Endothelial cell of umbilical vein (primary cell): Measurements from ENCODE around the gene NUTM2B. TPM values are rescaled to one million over a fixed set of nuclear protein-coding genes. Genes with fewer than 3 reads are reported as not detected.
A peak's percentile ranks its signal among the peaks of the same experiment; 100 is the strongest.
"Not testable (repeated sequence)": the region's sequence is repeated elsewhere in the genome, so short reads cannot be mapped to it uniquely, and the experiment has no call there.

Experiments used
- BruUV-seq: library from RNA; stranded (reverse); fragments of 400-500 nt; replicated peaks from 2 replicates; lab custom pipeline; 2021; lab: Mats Ljungman, UMichigan
- CTCF ChIA-PET: fragments of 300-600, 350-600 bp; sonication (Branson Sonifier 250); formaldehyde crosslinking; loops from one replicate; lab custom pipeline; 2021; ENCODE audit warnings: antibody characterized with exemption, inconsistent platforms; lab: Charles Lee
- POLR2A ChIA-PET: fragments of 300-600, 350-600 bp; sonication (Branson Sonifier 250); formaldehyde crosslinking; loops from one replicate; lab custom pipeline; 2021; ENCODE audit warnings: antibody characterized with exemption, inconsistent platforms; lab: Charles Lee
- DNase-seq: peaks from one replicate; pipeline ENCODE4 v3.0.0-alpha.2; 2011; ENCODE audit warnings: low read depth, low spot score
- FAIRE-seq: peaks from 2 replicates; lab custom pipeline; 2011; peaks lifted over from hg19 to GRCh38; lab: Jason Lieb, UNC
- H2AFZ ChIP-seq: 2 replicates; pipeline ENCODE4 v1.6.0; 2012; ENCODE audit warnings: low read depth, low read length, control low read depth, inconsistent platforms
- H3K27ac ChIP-seq: 2 replicates; pipeline ENCODE4 v1.5.1; 2011; ENCODE audit warnings: low read depth, mild to moderate bottlenecking, control low read depth, low read length, moderate library complexity; ENCODE audit not compliant: insufficient read depth
- H3K27me3 ChIP-seq, 2 experiments: 2 replicates each; pipeline versions ENCODE4 v1.6.0 to v1.6.1; 2011; ENCODE audit warnings: low read length in 2 of 2, mixed read lengths in 1 of 2; ENCODE audit not compliant: control insufficient read depth in 2 of 2, insufficient read depth in 2 of 2
- H3K36me3 ChIP-seq, 2 experiments: 2 replicates in 1 of 2; 3 replicates in 1 of 2; pipeline ENCODE4 v1.5.1; 2011; ENCODE audit warnings: low read length in 2 of 2, mild to moderate bottlenecking in 1 of 2, moderate library complexity in 1 of 2; ENCODE audit not compliant: control insufficient read depth in 2 of 2, insufficient read depth in 2 of 2; ENCODE audit errors: extremely low read depth in 1 of 2
- H3K4me1 ChIP-seq: 3 replicates; pipeline ENCODE4 v1.5.1; 2011; ENCODE audit warnings: mild to moderate bottlenecking, low read length; ENCODE audit not compliant: control insufficient read depth, insufficient read depth; ENCODE audit errors: extremely low read depth
- H3K4me2 ChIP-seq: 2 replicates; pipeline ENCODE4 v1.6.1; 2011; ENCODE audit warnings: low read length, control low read depth, mixed read lengths; ENCODE audit not compliant: insufficient read depth
- H3K4me3 ChIP-seq, 3 experiments: fragments of 200-600 bp in 1 of 3; sonication (generic), shearing (Covaris generic) in 1 of 3; replicated peaks in 1 of 3; 2 replicates each; pipeline ENCODE4 v1.5.1; 2011 to 2016; ENCODE audit warnings: control low read depth in 3 of 3, low read length in 3 of 3, mild to moderate bottlenecking in 2 of 3, inconsistent platforms in 1 of 3, low read depth in 1 of 3, moderate library complexity in 1 of 3; ENCODE audit not compliant: insufficient read depth in 1 of 3
- H3K79me2 ChIP-seq: 2 replicates; pipeline ENCODE4 v1.6.0; 2012; ENCODE audit warnings: low read length, inconsistent platforms; ENCODE audit not compliant: control insufficient read depth, insufficient read depth
- H3K9ac ChIP-seq: replicated peaks from 2 replicates; pipeline ENCODE3; 2011; ENCODE audit warnings: low read length, control low read depth; ENCODE audit not compliant: insufficient read depth; ENCODE audit errors: extremely low read depth
- H3K9me1 ChIP-seq: replicated peaks from 3 replicates; pipeline ENCODE4 v1.6.0; 2011; ENCODE audit warnings: mild to moderate bottlenecking, low read length; ENCODE audit not compliant: control insufficient read depth, insufficient read depth; ENCODE audit errors: extremely low read depth
- H3K9me3 ChIP-seq: replicated peaks from 2 replicates; pipeline ENCODE4 v1.5.1; 2012; ENCODE audit warnings: low read length, inconsistent platforms; ENCODE audit not compliant: control insufficient read depth, insufficient read depth
- H4K20me1 ChIP-seq: replicated peaks from 2 replicates; pipeline ENCODE3; 2011; ENCODE audit warnings: mild to moderate bottlenecking, low read length; ENCODE audit not compliant: control insufficient read depth, insufficient read depth; ENCODE audit errors: extremely low read depth
- dilution Hi-C: fragments of 300-500 bp; cut with MboI; formaldehyde crosslinking; loops from one replicate; pipeline ENCODE4 v1.15.0; 2019; ENCODE audit warnings: low sequenced_read_pairs; ENCODE audit not compliant: extremely low pct_ligation_motif_present
- intact Hi-C: fragments of 100-400 bp; cut with micrococcal nuclease; formaldehyde crosslinking; loops from one replicate; pipeline ENCODE4 v1.10.0; 2022
- polyA plus RNA-seq, 4 experiments: library from polyadenylated mRNA; depleted of rRNA in 3 of 4; stranded (reverse) in 3 of 4; unstranded in 1 of 4; fragments of >200 nt; gene quantifications; 2 replicates each; pipeline versions ENCODE4 v1.2.1 to v1.2.3, GENCODE V29; 2011 to 2012; ENCODE audit warnings: missing spikeins in 1 of 4
- total RNA-seq: library from RNA; stranded (reverse); gene quantifications from 2 replicates; pipeline ENCODE4 v1.2.3, GENCODE V29; 2021

NUTM2B gene
- total and polyA plus RNA-seq, 2 donors (not counting 3 experiments of a cell fraction or from before 2014, with no cell fraction given): 0.35 to 0.86 TPM

DNA sequence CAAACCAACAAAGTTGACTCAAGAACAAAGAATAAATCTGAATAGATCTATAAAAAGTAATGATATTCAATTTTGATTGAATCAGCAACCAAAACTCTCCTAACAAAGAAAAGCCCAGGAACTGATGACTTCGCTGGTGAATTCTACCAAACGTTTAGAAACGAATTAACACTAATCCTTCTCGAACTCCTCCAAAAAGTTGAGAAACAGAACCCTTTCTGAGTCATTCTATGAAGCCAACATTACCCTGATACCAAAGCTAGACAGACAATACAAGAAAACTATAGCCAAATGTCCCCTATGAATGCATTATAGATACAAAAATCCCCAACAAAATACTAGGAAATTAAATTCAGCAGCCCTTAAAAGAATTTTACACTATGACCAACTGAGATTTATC is 17.0 kb downstream of the NUTM2B start:
- not testable (repeated sequence) for BruUV-seq, H3K9me3 ChIP-seq, H3K9ac ChIP-seq

DNA sequence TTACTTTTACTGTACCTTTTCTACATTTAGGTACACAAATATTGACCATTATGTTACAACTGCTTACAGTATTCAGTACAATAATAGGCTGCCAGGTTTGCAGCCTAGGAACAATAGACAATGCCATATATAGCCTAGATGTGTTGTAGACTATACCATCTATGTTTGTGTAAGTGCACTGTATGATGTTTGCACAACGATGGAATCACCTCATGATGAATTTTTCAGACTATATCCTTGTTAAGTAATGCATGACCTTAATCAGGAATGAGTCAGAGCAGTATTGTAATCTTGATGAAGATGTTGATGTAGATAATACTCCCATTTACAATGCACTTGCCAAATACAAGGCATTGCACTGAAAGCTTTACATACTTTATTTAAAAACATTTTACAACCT is 23.6 kb downstream of the NUTM2B start:
- H3K4me3 ChIP-seq, dilution Hi-C loops, H3K9ac ChIP-seq, H3K9me1 ChIP-seq, CTCF ChIA-PET, H3K36me3 ChIP-seq, H3K27ac ChIP-seq, POLR2A ChIA-PET, H2AFZ ChIP-seq, H3K4me1 ChIP-seq, H3K4me2 ChIP-seq, intact Hi-C loops, H3K9me3 ChIP-seq, H3K79me2 ChIP-seq, BruUV-seq, FAIRE-seq, H4K20me1 ChIP-seq, H3K27me3 ChIP-seq: not testable (repeated sequence)
- DNase-seq: peak; percentile 3

More for the DNA sequence above, 17.0 kb downstream of the NUTM2B start:
- H3K9me1 ChIP-seq, intact Hi-C loops, FAIRE-seq, H3K4me3 ChIP-seq, dilution Hi-C loops, H3K79me2 ChIP-seq, DNase-seq, H3K27ac ChIP-seq, H3K4me2 ChIP-seq, H3K4me1 ChIP-seq, POLR2A ChIA-PET, H2AFZ ChIP-seq, H4K20me1 ChIP-seq, H3K27me3 ChIP-seq, H3K36me3 ChIP-seq, CTCF ChIA-PET: not testable (repeated sequence)

DNA sequence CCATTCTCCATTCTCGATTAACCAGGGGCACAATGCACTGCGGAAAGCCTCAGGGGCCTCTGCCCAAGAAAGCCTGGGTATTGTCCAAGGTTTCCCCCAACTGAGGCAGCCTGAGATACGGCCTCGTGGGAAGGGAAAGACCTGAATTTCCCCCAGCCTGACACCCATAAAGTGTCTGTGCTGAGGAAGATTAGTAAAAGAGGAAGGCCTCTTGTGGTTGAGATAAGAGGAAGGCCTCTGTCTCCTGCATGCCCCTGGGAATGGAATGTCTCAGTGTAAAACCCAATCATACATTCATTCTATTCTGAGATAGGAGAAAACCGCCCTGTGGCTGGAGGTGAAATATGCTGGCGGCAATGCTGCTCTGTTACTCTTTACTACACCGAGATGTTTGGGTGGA is 41.8 kb downstream of the NUTM2B start:
- H3K9me3 ChIP-seq, BruUV-seq, dilution Hi-C loops, H3K79me2 ChIP-seq, CTCF ChIA-PET, H3K4me3 ChIP-seq, H3K4me1 ChIP-seq, H2AFZ ChIP-seq, H3K27ac ChIP-seq, POLR2A ChIA-PET, intact Hi-C loops, H3K4me2 ChIP-seq, DNase-seq, H3K9ac ChIP-seq, H3K27me3 ChIP-seq, FAIRE-seq, H3K9me1 ChIP-seq, H3K36me3 ChIP-seq, H4K20me1 ChIP-seq: not testable (repeated sequence)

DNA sequence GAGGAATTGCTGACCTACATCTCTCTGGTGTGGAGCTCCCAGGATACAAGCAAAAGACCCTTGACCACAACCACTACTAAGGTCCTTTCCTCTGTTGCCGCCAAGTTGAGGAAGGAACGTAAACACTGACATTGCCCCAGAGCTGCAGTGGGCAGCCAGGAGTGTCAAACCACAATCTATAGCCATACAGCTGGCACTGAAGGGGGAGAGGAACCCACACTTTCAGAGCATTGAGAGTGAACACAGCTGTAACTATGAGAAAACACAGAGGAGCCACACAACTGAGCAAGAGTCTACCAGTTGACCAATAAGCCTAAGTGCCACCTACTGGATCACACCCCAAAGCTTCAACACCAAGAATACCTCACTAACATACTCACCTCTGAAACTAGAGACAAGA is 45.5 kb downstream of the NUTM2B start:
- H3K9ac ChIP-seq, H3K27ac ChIP-seq, H3K27me3 ChIP-seq, H3K4me1 ChIP-seq, DNase-seq, H3K4me3 ChIP-seq, POLR2A ChIA-PET, H3K79me2 ChIP-seq, H3K9me1 ChIP-seq, FAIRE-seq, intact Hi-C loops, dilution Hi-C loops, H4K20me1 ChIP-seq, H3K36me3 ChIP-seq, BruUV-seq, H2AFZ ChIP-seq, H3K4me2 ChIP-seq, H3K9me3 ChIP-seq, CTCF ChIA-PET: not testable (repeated sequence)
